HFF-Myc (cell line): Measurements from ENCODE around the gene SUGP2.

ENCODE experiments used
- DNase-seq: peaks from one replicate; pipeline ENCODE4 v3.0.0-alpha.2; 2011; ENCODE audit warnings: low read depth; ENCODE audit errors: extremely low read depth
- H3K4me3 ChIP-seq: replicated peaks from 2 replicates; pipeline ENCODE4 v1.5.1; 2011; ENCODE audit warnings: low read depth, mild to moderate bottlenecking, control low read depth, low read length
- CTCF ChIP-seq: IDR thresholded peaks from 2 replicates; pipeline ENCODE4 v1.5.1; 2012; ENCODE audit warnings: mild to moderate bottlenecking, low read depth, low read length, control low read depth; ENCODE audit errors: missing control alignments

SUGP2 gene

GRCh38 chr19:19034204-19034624 is 897 bp upstream of the SUGP2 start:
- DNase-seq, result peak; percentile 46
- H3K4me3 ChIP-seq, result peak overlapping the region; percentile 97
- no peak for TF ChIP-seq CTCF

- H3K4me3 ChIP-seq, result peak overlapping the region; percentile 97
- no peak for DNase-seq
- no peak for TF ChIP-seq CTCF
These were observed 216 bp downstream of the SUGP2 start for GRCh38 chr19:19033176-19033425.

- peak; percentile 77 for DNase-seq
- peak overlapping the region; percentile 97 for H3K4me3 ChIP-seq
- no peak for TF ChIP-seq CTCF
These were observed 719 bp downstream of the SUGP2 start for GRCh38 chr19:19032420-19033175.

- H3K4me3 ChIP-seq, result peak overlapping the region; percentile 97
These were observed 1.4 kb downstream of the SUGP2 start for GRCh38 chr19:19031891-19032290.

GRCh38 chr19:19028526-19028925 is 4.8 kb downstream of the SUGP2 start:
- no peak for DNase-seq
- no peak overlapping the region for H3K4me3 ChIP-seq
- no peak for TF ChIP-seq CTCF

More at GRCh38 chr19:19031891-19032290, 1.4 kb downstream of the SUGP2 start:
- no peak for TF ChIP-seq CTCF
- no peak for DNase-seq

GRCh38 chr19:19027228-19027627 is 6.1 kb downstream of the SUGP2 start:
- no peak for DNase-seq
- H3K4me3 ChIP-seq, result no peak overlapping the region
- TF ChIP-seq CTCF, result no peak

- H3K4me3 ChIP-seq, result no peak overlapping the region
- TF ChIP-seq CTCF, result peak; percentile 12
- DNase-seq, result no peak
These were observed 6.9 kb downstream of the SUGP2 start for GRCh38 chr19:19026299-19026971.
